Muscle of leg (tissue), 11 donors: ENCODE measurements around the gene EEF2. TPM values are rescaled to one million over a fixed set of nuclear protein-coding genes. Genes with fewer than 3 reads are reported as not detected.
A peak's percentile ranks its signal among the peaks of the same experiment; 100 is the strongest.
"Not testable (repeated sequence)": the region's sequence is repeated elsewhere in the genome, so short reads cannot be mapped to it uniquely, and the experiment has no call there.

Experiments
- DNase-seq: peaks from one replicate; pipeline ENCODE4 v3.0.0; 2013
- H3K27ac ChIP-seq: one replicate; pipeline ENCODE4 v1.5.1; 2013; ENCODE audit warnings: mild to moderate bottlenecking, low read length, control low read depth
- H3K27me3 ChIP-seq: one replicate; pipeline ENCODE4 v1.6.1; 2013; ENCODE audit warnings: low read length; ENCODE audit not compliant: control insufficient read depth, insufficient read depth
- H3K36me3 ChIP-seq: one replicate; pipeline ENCODE4 v1.6.1; 2013; ENCODE audit warnings: low read length; ENCODE audit not compliant: control insufficient read depth, insufficient read depth
- H3K4me1 ChIP-seq: one replicate; pipeline ENCODE4 v1.6.1; 2013; ENCODE audit warnings: low read length; ENCODE audit not compliant: control insufficient read depth, insufficient read depth
- H3K4me3 ChIP-seq: one replicate; pipeline ENCODE4 v1.5.1; 2013; ENCODE audit warnings: low read length, control low read depth
- H3K9me3 ChIP-seq: replicated peaks from 2 replicates; pipeline ENCODE4 v1.6.1; 2013; ENCODE audit warnings: low read depth, low read length; ENCODE audit not compliant: control insufficient read depth
- WGBS: methylation state at CpG from one replicate; pipeline ENCODE4 v1.1.5; 2013; ENCODE audit warnings: missing lambda C conversion rate; ENCODE audit not compliant: insufficient coverage; 5-methylcytosine and 5-hydroxymethylcytosine counted together
- polyA plus RNA-seq, 8 donors: library from polyadenylated mRNA; unstranded; fragments of 120-200 nt; gene quantifications; one replicate each; pipeline versions ENCODE4 v1.2.1 to v1.2.3, GENCODE V29; 2013; ENCODE audit warnings: inconsistent platforms in 1 of 8, low replicate concordance in 1 of 8; ENCODE audit not compliant: insufficient read length in 8 of 8, insufficient read depth in 1 of 8
- total RNA-seq: library from RNA; stranded (reverse); fragments of 120-200 nt; gene quantifications from one replicate; pipeline ENCODE4 v1.2.4, GENCODE V29; 2013

EEF2 gene
- total and polyA plus RNA-seq, 9 donors: 2,533 to 3,060 (median 2,720) TPM

DNA sequence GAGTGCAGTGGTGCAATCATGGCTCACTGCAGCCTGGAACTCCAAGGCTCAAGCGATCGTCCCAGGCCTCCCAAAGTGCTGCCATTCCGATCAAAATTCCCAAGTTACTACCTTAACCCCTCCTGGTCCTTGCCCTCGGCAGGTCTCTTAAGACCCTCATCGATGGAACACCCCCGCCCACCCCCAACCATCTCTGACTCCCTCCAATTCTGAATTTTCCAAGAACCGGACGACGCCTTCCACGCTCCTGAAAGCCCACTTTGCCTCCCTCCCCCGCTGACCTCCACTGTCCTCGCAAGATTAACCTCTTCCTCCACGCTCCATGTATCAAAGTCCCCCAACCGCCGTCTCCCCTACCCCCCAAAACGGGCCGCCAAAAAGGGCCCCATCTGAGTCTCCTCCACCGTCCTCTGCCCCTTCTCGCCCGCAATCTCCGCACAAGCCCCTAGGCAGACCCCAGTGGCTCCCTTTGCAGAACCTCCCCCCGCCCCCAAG lies 14.9 kb downstream of the EEF2 start:
- no peaks in the 10 kb centered on the region for H3K27me3 ChIP-seq
- H3K9me3 ChIP-seq: no peaks in the 10 kb centered on the region
- WGBS: 0% methylated on average over 21 of the region's 22 CpGs
- peak overlapping the region; percentile 94 for H3K27ac ChIP-seq
- peak overlapping the region; percentile 98 for H3K4me3 ChIP-seq
- DNase-seq: peak; percentile 34
- peaks cover 47% of the 10 kb centered on the region for H3K36me3 ChIP-seq
- H3K4me1 ChIP-seq: peaks cover 43% of the 10 kb centered on the region

- Histone ChIP-seq H3K4me3 (peak overlapping the region; percentile 98), H3K36me3 (peaks cover 50% of the 10 kb centered on the region), H3K27ac (peak overlapping the region; percentile 94), H3K9me3 (no peaks in the 10 kb centered on the region), H3K27me3 (no peaks in the 10 kb centered on the region), H3K4me1 (peaks cover 43% of the 10 kb centered on the region)
- 28% methylated on average over 16 of the region's 23 CpGs for WGBS
- peak; percentile 40 for DNase-seq
Measured at GRCh38 chr19:3969435-3970312, 15.6 kb downstream of the EEF2 start.

GRCh38 chr19:3968556-3969434 lies 16.5 kb downstream of the EEF2 start:
- WGBS: 50% methylated on average over 1 of the region's 9 CpGs
- H3K4me3 ChIP-seq: peak overlapping the region; percentile 98
- H3K36me3 ChIP-seq: peaks cover 58% of the 10 kb centered on the region
- H3K9me3 ChIP-seq: no peaks in the 10 kb centered on the region
- peak overlapping the region; percentile 94 for H3K27ac ChIP-seq
- no peaks in the 10 kb centered on the region for H3K27me3 ChIP-seq
- DNase-seq: peak; percentile 98
- H3K4me1 ChIP-seq: peaks cover 47% of the 10 kb centered on the region

- H3K4me3 ChIP-seq, H3K9me3 ChIP-seq, H3K27me3 ChIP-seq, DNase-seq: not testable (repeated sequence)
- H3K36me3 ChIP-seq: peaks cover 66% of the 10 kb centered on the region
- peaks cover 48% of the 10 kb centered on the region for H3K4me1 ChIP-seq
- 85% methylated on average over 8 of the region's 12 CpGs for WGBS
- H3K27ac ChIP-seq: peak overlapping the region; percentile 94
Measured at GRCh38 chr19:3967983-3968382, 17.3 kb downstream of the EEF2 start.

GRCh38 chr19:3966051-3967017 lies 18.9 kb downstream of the EEF2 start:
- H3K27ac ChIP-seq: peak overlapping the region; percentile 1
- no peak overlapping the region for H3K4me3 ChIP-seq
- no peaks in the 10 kb centered on the region for H3K27me3 ChIP-seq
- H3K36me3 ChIP-seq: peaks cover 76% of the 10 kb centered on the region
- 81% methylated on average over 26 of the region's 30 CpGs for WGBS
- no peak for DNase-seq
- no peaks in the 10 kb centered on the region for H3K9me3 ChIP-seq
- H3K4me1 ChIP-seq: peaks cover 47% of the 10 kb centered on the region

GRCh38 chr19:3964256-3965194 lies 20.7 kb downstream of the EEF2 start:
- H3K27ac ChIP-seq: no peak overlapping the region
- peaks cover 39% of the 10 kb centered on the region for H3K4me1 ChIP-seq
- H3K4me3 ChIP-seq: no peak overlapping the region
- no peaks in the 10 kb centered on the region for H3K27me3 ChIP-seq
- 88% methylated on average over 42 of the region's 60 CpGs for WGBS
- H3K36me3 ChIP-seq: peaks cover 93% of the 10 kb centered on the region
- no peaks in the 10 kb centered on the region for H3K9me3 ChIP-seq
- no peak for DNase-seq

GRCh38 chr19:3963458-3964255 lies 21.6 kb downstream of the EEF2 start:
- peaks cover 91% of the 10 kb centered on the region for H3K36me3 ChIP-seq
- DNase-seq: no peak
- H3K4me1 ChIP-seq: peaks cover 30% of the 10 kb centered on the region
- no peak overlapping the region for H3K4me3 ChIP-seq
- no peaks in the 10 kb centered on the region for H3K9me3 ChIP-seq
- 89% methylated on average over 26 of the region's 35 CpGs for WGBS
- H3K27me3 ChIP-seq: no peaks in the 10 kb centered on the region
- H3K27ac ChIP-seq: peak overlapping the region; percentile 20

DNA sequence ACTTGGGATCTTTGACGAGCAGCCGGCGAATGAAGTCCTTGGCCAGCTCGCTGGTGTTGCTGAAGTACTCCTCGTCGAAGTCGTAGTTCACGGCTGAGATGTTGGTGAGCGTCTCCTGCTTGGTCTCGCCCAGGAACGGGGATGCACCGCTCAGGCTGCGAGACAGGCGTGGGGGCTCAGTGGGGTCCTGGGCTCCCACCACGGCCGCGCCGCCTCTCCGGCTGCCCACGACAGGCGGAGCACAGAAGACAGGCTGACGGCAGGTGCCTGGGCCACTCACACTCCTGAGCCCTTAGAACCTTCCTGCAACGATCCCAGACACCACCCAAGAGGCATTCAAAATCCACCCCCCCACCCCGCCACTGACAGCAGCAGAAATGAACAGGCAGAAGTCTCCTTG lies 24.3 kb downstream of the EEF2 start:
- Histone ChIP-seq H3K4me1 (peaks cover 8% of the 10 kb centered on the region), H3K9me3 (no peaks in the 10 kb centered on the region), H3K27ac (no peak overlapping the region), H3K4me3 (no peak overlapping the region), H3K36me3 (peaks cover 85% of the 10 kb centered on the region), H3K27me3 (no peaks in the 10 kb centered on the region)
- WGBS: 91% methylated on average over 21 of the region's 24 CpGs
- no peak for DNase-seq
